GM23248 (cell line): ENCODE data around the gene MFAP4.

Experiments
- EZH2 ChIP-seq: fragments of 200-600 bp; sonication (generic); IDR thresholded peaks from 2 replicates; pipeline ENCODE4 v1.6.1; 2018; ENCODE audit warnings: antibody characterized with exemption, mild to moderate bottlenecking; ENCODE audit not compliant: insufficient read depth, poor library complexity, severe bottlenecking
- EZH2phosphoT487 ChIP-seq: fragments of 200-600 bp; sonication (generic); IDR thresholded peaks from 2 replicates; pipeline ENCODE4 v1.6.1; 2018; ENCODE audit warnings: antibody characterized with exemption, moderate library complexity, mild to moderate bottlenecking, low read depth; ENCODE audit not compliant: insufficient read depth

- TF ChIP-seq EZH2 (no peak), EZH2phosphoT487 (no peak)
Measured at GRCh38 chr17:19390951-19391350, 4.0 kb upstream of the MFAP4 start.
